ENCODE measurements around the gene C1orf116.

C1orf116 gene

DNA sequence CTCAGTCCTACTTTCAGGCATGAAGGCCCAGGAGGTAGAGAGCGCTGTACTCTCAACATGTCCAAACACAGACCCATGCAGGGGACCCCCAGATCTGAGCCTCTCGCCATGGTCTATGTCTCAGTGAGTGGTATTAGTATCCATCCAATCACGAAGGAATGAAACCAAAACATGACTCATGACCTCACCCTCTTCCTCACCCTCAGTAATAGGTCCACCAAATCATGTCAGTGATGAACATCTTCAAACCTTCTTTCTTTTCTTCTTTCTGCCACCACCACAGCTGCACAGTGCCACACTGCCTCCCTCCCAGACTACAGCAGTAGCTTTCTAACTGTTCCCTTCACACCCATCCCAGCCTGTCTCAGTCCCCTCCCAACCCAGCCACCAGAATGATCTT is 16.8 kb downstream of the C1orf116 start:
- H3K36me3 ChIP-seq: no peaks in the 10 kb centered on the region
- H3K27ac ChIP-seq: no peak overlapping the region
- H3K9me3 ChIP-seq: no peaks in the 10 kb centered on the region
- H3K4me1 ChIP-seq: no peaks in the 10 kb centered on the region
- intact Hi-C loops (cut with DNase I; ENCODE audit: low total_unique reads): no loop called here
- DNase-seq: no peak
- TF ChIP-seq, protein P1, sequence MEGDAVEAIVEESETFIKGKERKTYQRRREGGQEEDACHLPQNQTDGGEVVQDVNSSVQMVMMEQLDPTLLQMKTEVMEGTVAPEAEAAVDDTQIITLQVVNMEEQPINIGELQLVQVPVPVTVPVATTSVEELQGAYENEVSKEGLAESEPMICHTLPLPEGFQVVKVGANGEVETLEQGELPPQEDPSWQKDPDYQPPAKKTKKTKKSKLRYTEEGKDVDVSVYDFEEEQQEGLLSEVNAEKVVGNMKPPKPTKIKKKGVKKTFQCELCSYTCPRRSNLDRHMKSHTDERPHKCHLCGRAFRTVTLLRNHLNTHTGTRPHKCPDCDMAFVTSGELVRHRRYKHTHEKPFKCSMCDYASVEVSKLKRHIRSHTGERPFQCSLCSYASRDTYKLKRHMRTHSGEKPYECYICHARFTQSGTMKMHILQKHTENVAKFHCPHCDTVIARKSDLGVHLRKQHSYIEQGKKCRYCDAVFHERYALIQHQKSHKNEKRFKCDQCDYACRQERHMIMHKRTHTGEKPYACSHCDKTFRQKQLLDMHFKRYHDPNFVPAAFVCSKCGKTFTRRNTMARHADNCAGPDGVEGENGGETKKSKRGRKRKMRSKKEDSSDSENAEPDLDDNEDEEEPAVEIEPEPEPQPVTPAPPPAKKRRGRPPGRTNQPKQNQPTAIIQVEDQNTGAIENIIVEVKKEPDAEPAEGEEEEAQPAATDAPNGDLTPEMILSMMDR (IDR thresholded peaks at IDR 0.05): no peak
- no peak overlapping the region for H3K4me3 ChIP-seq
- no peaks in the 10 kb centered on the region for H3K27me3 ChIP-seq

DNA sequence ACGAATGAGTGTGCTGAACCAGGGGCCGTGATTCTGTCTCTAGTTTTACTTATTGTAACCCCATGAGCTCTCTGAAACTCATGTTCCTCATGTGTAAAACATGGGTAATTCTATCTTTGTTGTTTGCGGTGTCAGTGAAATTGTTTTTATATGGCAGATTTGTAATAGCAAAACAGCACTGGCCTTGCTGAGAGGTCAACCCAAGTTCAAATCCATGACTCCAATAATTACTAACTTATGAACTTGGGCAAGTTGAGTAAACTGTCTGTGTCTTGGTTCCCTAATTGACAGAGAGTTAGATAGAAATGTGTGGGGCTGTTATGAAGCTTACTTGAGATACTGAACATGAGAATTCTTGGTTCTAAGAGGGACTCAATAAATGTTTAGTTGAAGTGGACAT is 17.8 kb downstream of the C1orf116 start:
- Histone ChIP-seq H3K9me3 (no peaks in the 10 kb centered on the region), H3K27ac (no peak overlapping the region), H3K4me1 (no peaks in the 10 kb centered on the region), H3K27me3 (no peaks in the 10 kb centered on the region), H3K36me3 (no peaks in the 10 kb centered on the region), H3K4me3 (no peak overlapping the region)
- TF ChIP-seq, protein P1 (IDR thresholded peaks at IDR 0.05): no peak
- DNase-seq: no peak
- intact Hi-C loops (cut with DNase I; ENCODE audit: low total_unique reads): no loop called here

DNA sequence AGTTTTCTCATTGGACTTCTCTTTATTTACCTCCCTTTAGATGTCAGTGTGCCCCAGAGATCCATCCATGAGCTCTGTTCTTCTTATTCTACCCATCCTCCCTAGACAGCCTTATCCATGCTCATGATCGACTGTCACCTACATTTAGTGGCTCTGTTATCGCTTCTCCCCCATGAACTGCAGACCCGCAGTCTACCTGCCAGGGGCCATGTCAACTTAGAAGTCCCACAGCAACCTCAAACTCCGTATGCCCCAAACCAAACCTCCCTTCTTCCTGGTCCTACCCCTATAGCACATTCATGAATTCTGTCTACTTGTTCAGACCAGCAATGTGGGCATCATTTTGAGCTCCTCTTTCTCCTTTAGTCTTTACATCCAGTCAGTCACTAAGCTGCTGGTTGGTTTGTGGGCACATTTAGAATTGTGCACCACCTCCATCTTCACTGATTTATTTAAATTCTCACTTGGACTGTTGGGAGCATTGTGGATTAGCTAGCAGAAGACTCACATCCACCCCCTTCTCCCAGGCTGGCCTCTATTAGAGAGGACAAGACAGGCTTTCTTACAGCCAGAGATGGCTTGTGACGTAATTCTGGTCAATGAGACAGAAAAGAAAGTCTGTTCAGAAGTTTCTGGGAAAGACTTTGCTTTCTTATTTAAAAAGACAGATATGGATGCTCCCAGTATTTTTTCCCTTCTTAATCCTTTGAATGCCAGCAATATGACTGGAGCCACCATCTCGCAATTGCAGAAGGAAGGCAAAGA is 19.1 kb downstream of the C1orf116 start:
- H3K27ac ChIP-seq: no peak overlapping the region
- no peak for DNase-seq
- no peak overlapping the region for H3K4me3 ChIP-seq
- H3K36me3 ChIP-seq: no peaks in the 10 kb centered on the region
- intact Hi-C loops (cut with DNase I; ENCODE audit: low total_unique reads): no loop called here
- H3K4me1 ChIP-seq: no peaks in the 10 kb centered on the region
- H3K9me3 ChIP-seq: no peaks in the 10 kb centered on the region
- TF ChIP-seq, protein P1 (IDR thresholded peaks at IDR 0.05): no peak
- H3K27me3 ChIP-seq: no peaks in the 10 kb centered on the region

DNA sequence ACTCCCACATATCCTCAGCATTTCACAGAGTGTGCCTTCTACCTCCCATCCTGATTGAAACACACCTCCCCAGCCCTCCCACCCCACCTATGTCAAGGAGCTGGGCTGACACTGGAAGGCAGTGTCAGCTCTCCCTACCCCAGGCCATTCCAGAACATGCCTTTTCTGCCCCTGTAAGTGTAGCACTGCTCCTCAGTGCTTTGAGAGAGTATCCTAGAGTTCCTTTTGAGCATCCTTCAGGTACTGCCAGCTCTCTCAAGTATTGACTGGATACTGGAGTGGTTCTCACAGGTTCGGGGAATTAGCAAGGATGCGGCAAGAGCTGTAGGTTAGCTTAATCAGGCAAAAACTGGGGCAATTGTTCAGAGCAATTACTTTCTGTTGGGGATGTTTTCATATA is 21.8 kb downstream of the C1orf116 start:
- intact Hi-C loops (cut with DNase I; ENCODE audit: low total_unique reads): no loop called here
- no peaks in the 10 kb centered on the region for H3K36me3 ChIP-seq
- DNase-seq: no peak
- H3K4me3 ChIP-seq: no peak overlapping the region
- TF ChIP-seq, protein P1 (IDR thresholded peaks at IDR 0.05): no peak
- no peaks in the 10 kb centered on the region for H3K9me3 ChIP-seq
- H3K27ac ChIP-seq: no peak overlapping the region
- no peaks in the 10 kb centered on the region for H3K4me1 ChIP-seq
- no peaks in the 10 kb centered on the region for H3K27me3 ChIP-seq

DNA sequence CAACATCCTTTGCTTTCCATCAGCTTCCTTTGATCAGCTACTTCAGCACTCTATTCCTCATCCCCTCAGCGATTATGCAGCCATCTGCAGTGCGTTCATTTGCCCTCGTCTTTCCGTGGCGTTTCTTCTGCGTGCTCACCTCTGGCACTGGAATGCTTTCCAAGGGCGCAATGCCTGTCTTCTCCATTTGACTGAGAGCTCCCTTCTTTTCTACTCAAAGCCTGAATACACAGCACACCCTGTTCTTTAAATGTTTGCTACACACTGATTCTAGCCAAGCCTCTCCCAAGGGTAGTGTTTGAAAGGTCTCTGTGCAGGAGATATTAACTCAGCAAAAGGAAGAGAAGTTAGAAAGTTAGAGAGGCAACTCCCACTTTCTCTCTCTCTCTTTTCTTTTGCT is 22.6 kb downstream of the C1orf116 start:
- H3K9me3 ChIP-seq: no peaks in the 10 kb centered on the region
- no peaks in the 10 kb centered on the region for H3K27me3 ChIP-seq
- H3K4me3 ChIP-seq: no peak overlapping the region
- no peaks in the 10 kb centered on the region for H3K4me1 ChIP-seq
- TF ChIP-seq, protein P1 (IDR thresholded peaks at IDR 0.05): no peak
- intact Hi-C loops (cut with DNase I; ENCODE audit: low total_unique reads): no loop called here
- no peaks in the 10 kb centered on the region for H3K36me3 ChIP-seq
- H3K27ac ChIP-seq: no peak overlapping the region
- no peak for DNase-seq
